GM21423 (cell line): Measurements from ENCODE around the gene HIPK2.

Source experiments
- ATAC-seq: cut with Tn5 transposase; IDR thresholded peaks from one replicate; pipeline ENCODE4 v1.9.1; 2021; ENCODE audit warnings: mild to moderate bottlenecking, moderate library complexity; ENCODE audit not compliant: unreplicated experiment

Gene HIPK2

DNA sequence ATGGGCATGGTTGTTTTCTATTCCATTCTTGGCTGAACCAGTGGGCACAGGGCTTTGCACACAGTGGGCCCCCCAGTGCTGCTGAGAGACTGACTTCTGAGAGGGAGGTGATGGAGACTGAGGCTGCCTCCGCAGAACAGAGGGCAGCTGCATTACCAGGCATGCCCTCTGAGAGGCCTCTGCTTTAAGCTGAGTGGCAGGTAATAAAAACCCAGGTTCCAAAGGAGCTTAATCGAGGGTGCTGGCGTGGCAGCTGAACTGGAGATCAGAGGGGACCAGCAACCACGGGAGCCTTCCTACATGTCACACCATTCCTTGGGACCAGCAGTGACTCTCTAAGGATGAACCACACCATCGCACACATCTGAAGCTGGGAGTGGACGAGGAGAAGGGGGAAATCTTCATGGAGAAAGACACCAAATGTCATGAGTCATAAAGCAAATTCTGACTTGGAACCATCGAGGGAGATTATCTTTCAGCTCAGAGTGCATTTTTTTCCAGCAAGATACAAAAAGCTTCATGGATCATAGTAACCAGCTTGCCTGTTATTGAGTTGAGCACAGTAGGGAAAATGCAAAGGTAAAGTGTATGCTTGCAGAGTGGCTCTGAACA lies 24.6 kb downstream of the HIPK2 start:
- no peak for ATAC-seq

DNA sequence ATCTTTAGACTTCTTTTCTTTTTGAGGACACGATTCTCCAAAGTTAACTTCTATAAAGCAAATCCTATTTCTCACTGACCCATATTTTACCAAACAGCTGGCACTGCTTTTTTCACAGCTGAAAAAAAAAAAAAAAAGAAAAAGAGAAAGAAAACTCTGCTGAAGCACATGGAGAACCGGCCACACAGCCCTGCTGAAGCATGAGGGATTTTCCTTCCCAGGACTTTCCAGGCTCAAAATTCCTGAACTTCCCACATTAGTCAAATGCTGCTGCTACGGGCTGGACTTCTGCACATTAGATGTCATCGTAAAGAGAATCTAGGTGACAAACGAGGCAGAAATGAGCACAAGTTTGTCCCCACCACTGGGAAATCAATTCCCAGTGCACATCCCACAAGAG lies 25.2 kb downstream of the HIPK2 start:
- ATAC-seq = no peak

DNA sequence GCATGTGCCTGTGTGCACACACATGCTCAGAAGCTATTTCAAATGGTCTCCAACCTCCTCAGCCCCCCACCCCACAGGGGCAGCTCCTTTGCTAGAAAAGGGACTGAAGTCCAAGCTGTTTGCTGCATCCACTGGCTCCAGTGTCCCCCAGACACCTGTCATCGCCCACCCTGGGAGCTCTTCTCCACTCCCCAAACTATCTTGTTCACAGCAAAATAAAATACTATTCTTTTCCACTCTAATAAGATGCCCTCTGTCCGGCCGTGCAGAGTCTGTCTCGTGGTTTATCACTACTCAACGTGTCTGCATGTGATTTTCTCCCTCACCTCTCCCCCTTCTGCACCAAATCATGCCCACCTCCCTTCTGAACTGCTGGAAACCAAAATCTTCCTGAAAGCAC lies 25.6 kb downstream of the HIPK2 start:
- ATAC-seq = no peak

- no peak for ATAC-seq
Measured at GRCh38 chr7:139750459-139751095, 27.2 kb downstream of the HIPK2 start.

DNA sequence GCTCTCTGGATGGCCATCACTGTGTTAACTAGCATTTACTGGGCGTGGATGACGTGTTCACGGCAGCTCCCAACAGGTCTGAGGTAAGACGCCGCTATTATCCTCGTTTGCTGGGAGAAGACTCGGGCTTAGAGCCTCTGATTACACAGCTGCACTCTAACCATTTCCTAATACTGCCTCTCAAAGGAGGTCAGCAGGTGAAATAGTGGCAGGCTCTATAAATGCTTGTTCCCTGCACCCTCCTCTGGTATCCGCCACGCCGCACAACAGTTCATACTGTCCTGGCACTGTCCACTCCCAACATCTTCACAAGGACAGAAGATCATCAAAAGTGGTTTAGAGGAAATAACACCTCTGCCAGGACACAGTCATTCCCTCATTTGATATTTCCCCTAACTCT lies 28.3 kb downstream of the HIPK2 start:
- ATAC-seq = no peak

GRCh38 chr7:139748941-139749340 lies 28.9 kb downstream of the HIPK2 start:
- ATAC-seq = no peak

DNA sequence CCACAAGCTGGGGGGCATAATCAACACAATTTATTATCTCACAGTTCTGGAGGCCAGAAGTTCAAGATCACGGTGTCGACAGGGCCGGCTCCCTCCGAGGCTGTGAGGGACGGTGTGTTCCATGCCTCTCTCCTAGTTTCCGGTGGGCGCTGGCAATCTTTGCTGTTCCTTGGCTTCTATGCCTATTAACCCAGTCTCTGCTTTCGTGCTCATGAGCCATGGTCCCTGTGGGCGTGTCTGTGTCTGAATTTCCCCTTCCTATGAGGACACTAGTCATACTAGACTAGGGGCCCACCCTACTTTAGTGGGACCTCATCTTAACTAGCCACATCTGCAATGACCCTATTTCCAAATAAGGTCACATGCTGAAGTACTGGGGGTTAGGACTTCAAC lies 29.4 kb downstream of the HIPK2 start:
- ATAC-seq = no peak

- no peak for ATAC-seq
Measured at GRCh38 chr7:139747662-139748372, 30.0 kb downstream of the HIPK2 start.

DNA sequence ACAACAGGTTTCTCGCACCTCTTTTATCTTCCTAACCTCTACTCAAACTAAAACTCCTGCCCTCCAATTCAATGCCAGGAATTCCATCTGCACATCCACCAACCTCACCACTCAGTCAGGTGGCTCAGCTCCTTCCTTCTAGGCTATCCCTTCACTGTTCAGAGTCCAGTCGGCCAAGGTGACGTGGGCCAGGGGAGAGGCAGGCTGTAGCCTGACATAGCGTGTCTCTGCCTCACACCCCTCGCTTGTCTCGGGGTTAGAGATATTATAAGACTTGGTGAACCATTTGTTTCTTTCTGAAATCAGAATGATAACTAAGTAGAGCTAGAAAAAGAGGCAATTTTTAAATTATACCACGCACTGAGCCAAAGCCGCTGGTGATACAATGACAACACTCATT lies 31.1 kb downstream of the HIPK2 start:
- no peak for ATAC-seq

- no peak for ATAC-seq
Measured at GRCh38 chr7:139745678-139746143, 32.1 kb downstream of the HIPK2 start.

GRCh38 chr7:139744768-139745677 lies 32.8 kb downstream of the HIPK2 start:
- ATAC-seq = no peak

DNA sequence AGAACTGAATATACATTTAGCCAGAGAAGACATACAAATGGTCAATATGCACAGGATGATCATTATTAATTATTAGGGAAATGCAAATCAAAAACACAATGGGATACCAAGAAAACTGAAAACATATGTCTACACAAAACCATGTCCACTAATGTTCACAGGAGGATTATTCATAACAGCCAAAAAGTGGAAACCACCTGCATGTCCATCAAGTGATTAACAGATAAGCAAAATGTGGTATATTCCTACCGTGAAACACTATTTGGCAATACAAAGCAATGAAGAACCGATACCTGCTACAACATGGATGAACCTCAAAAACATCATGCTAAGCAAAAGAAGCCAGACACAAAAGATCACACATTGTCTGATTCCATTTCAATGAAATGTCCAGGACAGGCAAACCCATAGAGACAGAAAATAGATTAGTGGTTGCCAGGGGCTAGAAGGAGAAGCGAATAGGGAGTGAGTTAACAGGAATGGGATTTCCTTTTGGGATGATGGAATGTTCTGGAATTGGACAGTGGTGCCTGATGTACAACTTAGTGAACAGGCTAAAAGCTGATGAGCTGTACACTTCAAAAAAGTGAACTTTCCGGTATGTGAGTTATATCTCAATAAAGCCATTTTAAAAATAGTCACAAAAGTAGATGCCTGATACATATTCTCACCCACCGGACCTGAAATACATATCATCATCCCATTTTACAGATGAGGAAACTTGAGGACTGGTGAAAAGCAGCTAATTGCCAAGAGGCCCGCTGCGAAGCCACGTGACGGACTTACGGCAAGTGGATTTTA lies 33.6 kb downstream of the HIPK2 start:
- no peak for ATAC-seq

- ATAC-seq = no peak
Measured at GRCh38 chr7:139743267-139743966, 34.4 kb downstream of the HIPK2 start.

- no peak for ATAC-seq
Measured at GRCh38 chr7:139741789-139742344, 35.9 kb downstream of the HIPK2 start.

GRCh38 chr7:139741239-139741638 lies 36.6 kb downstream of the HIPK2 start:
- ATAC-seq = no peak

DNA sequence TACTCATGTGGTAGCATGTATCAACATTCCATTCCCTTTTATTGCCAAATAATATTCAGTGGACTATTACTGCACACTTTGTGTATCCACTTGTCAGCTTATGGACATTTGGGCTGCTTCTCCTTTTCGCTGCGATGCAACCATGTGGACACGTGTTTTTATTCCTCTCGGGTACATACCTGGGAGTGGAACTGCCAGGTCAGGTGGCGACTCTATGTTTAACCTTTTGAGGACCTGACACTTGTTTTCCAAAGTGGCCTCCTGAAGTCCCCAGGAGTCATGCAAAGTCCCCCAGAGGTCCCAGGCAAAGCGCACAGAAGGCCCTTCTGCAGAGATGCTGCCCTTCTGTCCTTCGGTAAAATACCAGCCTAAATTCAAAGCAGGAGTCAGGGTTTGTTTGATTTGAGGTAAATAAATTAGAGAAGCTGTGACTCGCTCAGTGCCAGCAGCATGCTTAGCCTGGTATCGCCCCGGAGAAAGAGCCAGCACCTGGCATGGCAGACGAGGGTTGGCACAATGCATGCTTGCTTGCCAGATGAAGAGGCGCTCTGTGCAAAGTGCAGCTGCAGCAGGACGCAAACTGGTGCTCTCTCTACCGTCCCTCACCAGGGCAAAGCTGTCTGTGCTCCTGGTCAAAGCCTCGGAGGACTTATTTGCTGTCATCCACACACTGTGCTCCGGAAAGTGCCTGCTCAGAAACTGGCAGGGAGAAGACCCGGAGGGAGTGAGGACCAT lies 37.8 kb downstream of the HIPK2 start:
- ATAC-seq = no peak

- ATAC-seq = no peak
Measured at GRCh38 chr7:139738772-139739171, 39.0 kb downstream of the HIPK2 start.

GRCh38 chr7:139738101-139738489 lies 39.7 kb downstream of the HIPK2 start:
- ATAC-seq = no peak
